IMR-90 (cell line): ENCODE data around the gene SASS6. TPM values are rescaled to one million over a fixed set of nuclear protein-coding genes. Genes with fewer than 3 reads are reported as not detected.
A peak's percentile ranks its signal among the peaks of the same experiment; 100 is the strongest.
"Not testable (repeated sequence)": the region's sequence is repeated elsewhere in the genome, so short reads cannot be mapped to it uniquely, and the experiment has no call there.

Experiments
- ATAC-seq: fragments of 200-7000 bp; cut with Tn5 transposase; 2 replicates; pipeline ENCODE4 v1.9.1; 2020; ENCODE audit warnings: low read depth, mild to moderate bottlenecking, moderate library complexity
- BruUV-seq: library from RNA; stranded (reverse); fragments of 400-500 nt; replicated peaks from 2 replicates; lab custom pipeline; 2021; lab: Mats Ljungman, UMichigan
- CTCF ChIA-PET: fragments of 300-600 bp; formaldehyde crosslinking; extraction: SDS; loops from one replicate; lab custom pipeline; 2021; ENCODE audit warnings: antibody characterized with exemption; lab: Yijun Ruan, JAX
- POLR2A ChIA-PET: fragments of 300-600 bp; sonication (Branson Sonifier 250); formaldehyde crosslinking; loops from one replicate; lab custom pipeline; 2022; ENCODE audit warnings: antibody characterized with exemption; ENCODE audit not compliant: unreplicated experiment; lab: Charles Lee
- DNase-seq: peaks from one replicate; pipeline ENCODE4 v3.0.0; 2013
- H2AFZ ChIP-seq: replicated peaks from 2 replicates; pipeline ENCODE3; 2013; ENCODE audit warnings: low read length, mild to moderate bottlenecking; ENCODE audit not compliant: poor library complexity
- H2AK5ac ChIP-seq: 2 replicates; pipeline ENCODE4 v1.6.1; 2013; ENCODE audit warnings: low read depth, low read length, inconsistent platforms
- H2AK9ac ChIP-seq: replicated peaks from 2 replicates; pipeline ENCODE3; 2013; ENCODE audit warnings: mild to moderate bottlenecking, low read depth, low read length, moderate library complexity; ENCODE audit not compliant: poor library complexity
- H2BK120ac ChIP-seq: 2 replicates; pipeline ENCODE4 v1.6.1; 2013; ENCODE audit warnings: low read depth, low read length, inconsistent platforms
- H2BK15ac ChIP-seq: 3 replicates; pipeline ENCODE4 v1.6.1; 2013; ENCODE audit warnings: low read depth, low read length, inconsistent platforms
- H2BK20ac ChIP-seq: 2 replicates; pipeline ENCODE4 v1.6.1; 2013; ENCODE audit warnings: low read depth, mild to moderate bottlenecking, inconsistent platforms, low read length, moderate library complexity
- H2BK5ac ChIP-seq: 2 replicates; pipeline ENCODE4 v1.6.1; 2013; ENCODE audit warnings: mild to moderate bottlenecking, low read depth, low read length, inconsistent platforms; ENCODE audit not compliant: poor library complexity, severe bottlenecking
- H3K14ac ChIP-seq: replicated peaks from 2 replicates; pipeline ENCODE4 v1.6.1; 2013; ENCODE audit warnings: low read depth, low read length, inconsistent platforms
- H3K18ac ChIP-seq: 2 replicates; pipeline ENCODE4 v1.6.1; 2013; ENCODE audit warnings: low read depth, low read length, control low read depth
- H3K23ac ChIP-seq: 2 replicates; pipeline ENCODE4 v1.6.1; 2013; ENCODE audit warnings: low read depth, low read length, inconsistent platforms
- H3K27ac ChIP-seq: 2 replicates; pipeline ENCODE4 v1.5.1; 2013; ENCODE audit warnings: mild to moderate bottlenecking, control low read depth, low read length; ENCODE audit not compliant: insufficient read depth
- H3K27me3 ChIP-seq: 2 replicates; pipeline ENCODE4 v1.6.1; 2013; ENCODE audit warnings: low read length; ENCODE audit not compliant: control insufficient read depth, insufficient read depth
- H3K36me3 ChIP-seq: 2 replicates; pipeline ENCODE4 v1.6.1; 2013; ENCODE audit warnings: low read length, mixed read lengths; ENCODE audit not compliant: control insufficient read depth, insufficient read depth
- H3K4ac ChIP-seq: 2 replicates; pipeline ENCODE4 v1.6.1; 2013; ENCODE audit warnings: low read depth, low read length, inconsistent platforms
- H3K4me1 ChIP-seq: 2 replicates; pipeline ENCODE4 v1.6.1; 2013; ENCODE audit warnings: low read length, mixed read lengths; ENCODE audit not compliant: control insufficient read depth, insufficient read depth
- H3K4me2 ChIP-seq: 2 replicates; pipeline ENCODE4 v1.6.1; 2013; ENCODE audit warnings: low read depth, mild to moderate bottlenecking, control low read depth, low read length, moderate library complexity
- H3K4me3 ChIP-seq: 2 replicates; pipeline ENCODE4 v1.5.1; 2013; ENCODE audit warnings: low read depth, mild to moderate bottlenecking, control low read depth, low read length, moderate library complexity; ENCODE audit not compliant: insufficient read depth
- H3K56ac ChIP-seq: 2 replicates; pipeline ENCODE4 v1.6.1; 2013; ENCODE audit warnings: low read length, inconsistent platforms; ENCODE audit not compliant: insufficient read depth; ENCODE audit errors: extremely low read depth
- H3K79me1 ChIP-seq, 2 experiments: 2 replicates each; pipeline ENCODE4 v1.6.1; 2013; ENCODE audit warnings: low read length in 2 of 2, inconsistent platforms in 1 of 2, low read depth in 1 of 2
- H3K9ac ChIP-seq: 2 replicates; pipeline ENCODE4 v1.6.1; 2013; ENCODE audit warnings: low read depth, low read length, control low read depth
- H3K9me1 ChIP-seq: 2 replicates; pipeline ENCODE4 v1.6.1; 2013; ENCODE audit warnings: low read length, inconsistent platforms; ENCODE audit not compliant: insufficient read depth
- H3K9me3 ChIP-seq: 2 replicates; pipeline ENCODE4 v1.6.1; 2013; ENCODE audit warnings: low read length; ENCODE audit not compliant: control insufficient read depth, insufficient read depth
- H4K20me1 ChIP-seq: 2 replicates; pipeline ENCODE4 v1.6.1; 2013; ENCODE audit warnings: low read length, inconsistent platforms; ENCODE audit not compliant: insufficient read depth
- H4K5ac ChIP-seq: 2 replicates; pipeline ENCODE4 v1.6.1; 2013; ENCODE audit warnings: mild to moderate bottlenecking, low read depth, low read length, control low read depth
- H4K8ac ChIP-seq, 2 experiments: 2 replicates each; pipeline ENCODE4 v1.6.1; 2013; ENCODE audit warnings: low read depth in 2 of 2, low read length in 2 of 2, control low read depth in 1 of 2, inconsistent platforms in 1 of 2
- H4K91ac ChIP-seq: 2 replicates; pipeline ENCODE4 v1.6.1; 2013; ENCODE audit warnings: low read depth, low read length, inconsistent platforms; ENCODE audit not compliant: insufficient read depth
- BHLHE40 ChIP-seq: fragments of 150-350 bp; IDR thresholded peaks from 2 replicates; pipeline ENCODE4 v1.6.1; 2016; ENCODE audit warnings: mild to moderate bottlenecking, low read depth, low read length
- CHD1 ChIP-seq: IDR thresholded peaks from 2 replicates; pipeline ENCODE4 v1.6.1; 2012; ENCODE audit warnings: low read depth, low read length, improper control_type of control experiment
- MAFK ChIP-seq: IDR thresholded peaks from 2 replicates; pipeline ENCODE4 v1.6.1; 2012; ENCODE audit warnings: low read depth, low read length, improper control_type of control experiment
- NFE2L2 ChIP-seq: fragments of 150-350 bp; IDR thresholded peaks from 2 replicates; pipeline ENCODE4 v1.6.1; 2016; ENCODE audit warnings: low read depth, mild to moderate bottlenecking, low read length
- RFX5 ChIP-seq: IDR thresholded peaks from 2 replicates; pipeline ENCODE4 v1.8.0; 2012; ENCODE audit warnings: low read depth, mild to moderate bottlenecking, low read length, moderate library complexity
- WGBS, 2 experiments: methylation state at CpG; one replicate each; pipeline versions ENCODE4 v1.1.5 to v1.1.7; 2013; ENCODE audit warnings: missing lambda C conversion rate in 2 of 2; ENCODE audit not compliant: insufficient read length in 1 of 2; ENCODE audit errors: extremely low coverage in 2 of 2; 5-methylcytosine and 5-hydroxymethylcytosine counted together
- dilution Hi-C: fragments of 300-500 bp; cut with HindIII; formaldehyde crosslinking; loops from one replicate; pipeline ENCODE4 v1.14.3; 2018; ENCODE audit warnings: low sequenced_read_pairs; ENCODE audit not compliant: unreplicated experiment
- in situ Hi-C: fragments of 300-500 bp; cut with MboI; formaldehyde crosslinking; loops from 3 replicates; pipeline ENCODE4 v1.14.3; 2019; ENCODE audit warnings: low sequenced_read_pairs, inconsistent platforms, mixed read lengths
- intact Hi-C: fragments of 100-400 bp; cut with micrococcal nuclease; formaldehyde crosslinking; loops from 2 replicates; pipeline ENCODE4 v1.10.0; 2022
- polyA plus RNA-seq, 3 experiments: library from polyadenylated mRNA; depleted of rRNA; stranded (reverse); fragments of >200 nt; gene quantifications; 2 replicates each; pipeline ENCODE4 v1.2.3, GENCODE V29; 2012; ENCODE audit warnings: low replicate concordance in 1 of 3
- total RNA-seq: library from RNA; depleted of rRNA; stranded (reverse); fragments of >200 nt; gene quantifications from 2 replicates; pipeline ENCODE4 v1.2.3, GENCODE V29; 2012

Gene SASS6
- total and polyA plus RNA-seq, 2 of the 4 experiments (the other 2 are of a cell fraction), result 1.1 to 2.7 TPM

- dilution Hi-C loops, result no loop called here
- CTCF ChIA-PET, result no interaction called here
Measured at GRCh38 chr1:100050139-100050538, 82.6 kb downstream of the SASS6 start.

GRCh38 chr1:100047235-100047708 lies 85.5 kb downstream of the SASS6 start:
- ATAC-seq, H4K91ac ChIP-seq, H3K23ac ChIP-seq, H3K4me3 ChIP-seq, H2AK5ac ChIP-seq, H2AK9ac ChIP-seq, H3K4me1 ChIP-seq, H3K9me3 ChIP-seq, H3K36me3 ChIP-seq, POLR2A ChIA-PET, H2BK20ac ChIP-seq, H4K8ac ChIP-seq, H2AFZ ChIP-seq, H3K27me3 ChIP-seq, BruUV-seq, H3K18ac ChIP-seq, H3K9ac ChIP-seq, H3K4me2 ChIP-seq, H3K56ac ChIP-seq, H2BK120ac ChIP-seq, H3K14ac ChIP-seq, H3K4ac ChIP-seq, dilution Hi-C loops, H4K5ac ChIP-seq, in situ Hi-C loops, H3K9me1 ChIP-seq, intact Hi-C loops, H2BK5ac ChIP-seq, H3K27ac ChIP-seq, DNase-seq, H2BK15ac ChIP-seq: not testable (repeated sequence)
- no CpG with 5 or more reads among the region's 11 CpGs for WGBS, 2 experiments
- Histone ChIP-seq H3K79me1 (peaks cover 9 to 56% of the 10 kb centered on the region in 2 experiments; a peak in 3 of 4 replicates), H4K20me1 (peaks cover 30% of the 10 kb centered on the region)
- CTCF ChIA-PET, result interaction anchor here (0.6 kb wide), 1 partner anchor 39 kb away, joined by 5 read pairs; no protein-coding TSS in a partner anchor

More at GRCh38 chr1:100050139-100050538, 82.6 kb downstream of the SASS6 start:
- Histone ChIP-seq H2AK9ac (no peak overlapping the region), H3K23ac (no peak overlapping the region), H3K4me2 (no peak overlapping the region), H3K9ac (no peak overlapping the region), H2AFZ (no peak overlapping the region), H3K9me1 (peaks cover 4% of the 10 kb centered on the region; the same call in 1 of the 2 replicates), H3K79me1 (peaks cover 11 to 51% of the 10 kb centered on the region in 2 experiments; a peak in 3 of 4 replicates), H3K4me3 (no peak overlapping the region), H4K20me1 (peaks cover 21% of the 10 kb centered on the region; the same call in 1 of the 2 replicates), H3K4me1 (peaks cover 2% of the 10 kb centered on the region; the same call in 1 of the 2 replicates), H3K9me3 (no peaks in the 10 kb centered on the region), H2BK120ac (no peak overlapping the region), H3K27me3 (no peaks in the 10 kb centered on the region), H2AK5ac (no peak overlapping the region), H4K8ac (no peak overlapping the region), H4K91ac (no peak overlapping the region), H3K14ac (no peak overlapping the region), H3K4ac (no peak overlapping the region), H3K56ac (no peak overlapping the region), H3K36me3 (peaks cover 1% of the 10 kb centered on the region; the same call in 1 of the 2 replicates), H2BK20ac (no peak overlapping the region), H2BK15ac (no peak overlapping the region), H2BK5ac (peak overlapping the region; percentile 39), H3K27ac (peak overlapping the region; percentile 56; the same call in 1 of the 2 replicates), H4K5ac (no peak overlapping the region), H3K18ac (peak overlapping the region; percentile 62; the same call in 1 of the 2 replicates)
- ATAC-seq (no peak), DNase-seq (no peak)
- WGBS, 2 experiments, result 100% methylated on average over 2 of the region's 4 CpGs; no CpG with 5 or more reads in 1 of the 2 experiments
- intact Hi-C loops, result no loop called here
- BruUV-seq, result no TSS peak
- POLR2A ChIA-PET, result no interaction called here
- TF ChIP-seq RFX5, result no peak
- peak; percentile 53 for TF ChIP-seq MAFK
- TF ChIP-seq BHLHE40, result no peak
- peak; percentile 95 for TF ChIP-seq NFE2L2
- TF ChIP-seq CHD1, result no peak
- in situ Hi-C loops, result no loop called here
